Panc1 (cell line): ENCODE data around the gene AGBL2. TPM values are rescaled to one million over a fixed set of nuclear protein-coding genes. Genes with fewer than 3 reads are reported as not detected.

Experiments used
- ATAC-seq: fragments of 200-7000 bp; cut with Tn5 transposase; 2 replicates; pipeline ENCODE4 v1.9.1; 2020; ENCODE audit warnings: mild to moderate bottlenecking, moderate library complexity
- BruUV-seq: library from RNA; stranded (reverse); fragments of 400-500 nt; replicated peaks from 2 replicates; lab custom pipeline; 2021; lab: Mats Ljungman, UMichigan
- CTCF ChIA-PET: fragments of 300-600 bp; sonication (Branson Sonifier 250); formaldehyde crosslinking; loops from one replicate; lab custom pipeline; 2022; ENCODE audit warnings: antibody characterized with exemption; lab: Charles Lee
- POLR2A ChIA-PET: fragments of 300-600 bp; sonication (Branson Sonifier 250); formaldehyde crosslinking; loops from one replicate; lab custom pipeline; 2022; ENCODE audit warnings: antibody characterized with exemption; lab: Charles Lee
- DNase-seq: peaks from one replicate; pipeline ENCODE4 v3.0.0-alpha.2; 2010; ENCODE audit warnings: low read depth, low spot score
- H3K27ac ChIP-seq: 2 replicates; pipeline ENCODE4 v1.5.1; 2011; ENCODE audit warnings: mild to moderate bottlenecking, low read length, inconsistent platforms
- H3K27me3 ChIP-seq: fragments of 200-500 bp; sonication (Bioruptor generic); 2 replicates; pipeline ENCODE4 v1.6.0; 2014; ENCODE audit warnings: low read length, inconsistent platforms; ENCODE audit not compliant: control insufficient read depth, insufficient read depth
- H3K36me3 ChIP-seq: fragments of 200-500 bp; sonication (Bioruptor generic); 2 replicates; pipeline ENCODE4 v1.5.1; 2014; ENCODE audit warnings: inconsistent platforms, mild to moderate bottlenecking, low read length, moderate library complexity; ENCODE audit not compliant: control insufficient read depth, insufficient read depth
- H3K4me1 ChIP-seq: 2 replicates; pipeline ENCODE4 v1.5.1; 2011; ENCODE audit warnings: inconsistent platforms, mild to moderate bottlenecking, low read length, moderate library complexity; ENCODE audit not compliant: control insufficient read depth, insufficient read depth
- H3K4me3 ChIP-seq, 2 experiments: 2 replicates each; pipeline ENCODE4 v1.5.1; 2011 to 2012; ENCODE audit warnings: low read depth in 2 of 2, low read length in 2 of 2, mild to moderate bottlenecking in 2 of 2, inconsistent platforms in 1 of 2, moderate library complexity in 1 of 2
- H3K9me3 ChIP-seq: fragments of 200-500 bp; sonication (Bioruptor generic); 2 replicates; pipeline ENCODE4 v1.5.1; 2014; ENCODE audit warnings: low read depth, mild to moderate bottlenecking, inconsistent platforms, low read length, moderate library complexity; ENCODE audit not compliant: control insufficient read depth, insufficient read depth
- POLR2AphosphoS5 ChIP-seq: IDR thresholded peaks from 2 replicates; pipeline ENCODE4 v1.6.1; 2012; ENCODE audit warnings: mild to moderate bottlenecking, low read depth, low read length, moderate library complexity
- SIN3A ChIP-seq: IDR thresholded peaks from 2 replicates; pipeline ENCODE4 v1.6.1; 2012; ENCODE audit warnings: low read depth, mild to moderate bottlenecking, low read length, moderate library complexity, borderline replicate concordance; ENCODE audit not compliant: insufficient read depth
- TCF7L2 ChIP-seq: IDR thresholded peaks from 2 replicates; pipeline ENCODE4 v1.6.1; 2011; ENCODE audit warnings: mild to moderate bottlenecking, low read depth, low read length, inconsistent platforms
- in situ Hi-C: cut with HindIII; loops from 2 replicates; pipeline ENCODE4 v1.10.0; 2016; ENCODE audit warnings: low sequenced_read_pairs, low pct_unique_long_range_greater_than_20kb
- intact Hi-C: fragments of 100-400 bp; cut with micrococcal nuclease; formaldehyde crosslinking; loops from one replicate; pipeline ENCODE4 v1.10.0; 2022; ENCODE audit not compliant: unreplicated experiment
- total RNA-seq: library from RNA; stranded (reverse); gene quantifications from one replicate; pipeline ENCODE4 v1.2.1, GENCODE V29; 2021; ENCODE audit not compliant: unreplicated experiment
- TF ChIP-seq, protein P1 (sequence below), 2 experiments: IDR thresholded peaks; 2 replicates each; pipeline ENCODE4 v1.6.1; 2011 to 2012; ENCODE audit warnings: low read depth in 2 of 2, control low read depth in 1 of 2, low read length in 1 of 2, mild to moderate bottlenecking in 1 of 2, moderate library complexity in 1 of 2; ENCODE audit not compliant: insufficient read depth in 1 of 2
- TF ChIP-seq, protein P2 (sequence below): fragments of 450-650 bp; IDR thresholded peaks from 2 replicates; pipeline ENCODE4 v1.5.1; 2017; ENCODE audit warnings: mild to moderate bottlenecking

The AGBL2 gene
- total RNA-seq, 1 experiment from 2014 or later, result 6.8 TPM

- no peaks in the 10 kb centered on the region for H3K27me3 ChIP-seq
- ATAC-seq, result no peak
- intact Hi-C loops (no loop called here), in situ Hi-C loops (no loop called here)
- H3K9me3 ChIP-seq, result no peaks in the 10 kb centered on the region
- no peak for DNase-seq
- TF ChIP-seq POLR2AphosphoS5 (no peak), SIN3A (no peak), TCF7L2 (no peak)
- TF ChIP-seq, protein P1, sequence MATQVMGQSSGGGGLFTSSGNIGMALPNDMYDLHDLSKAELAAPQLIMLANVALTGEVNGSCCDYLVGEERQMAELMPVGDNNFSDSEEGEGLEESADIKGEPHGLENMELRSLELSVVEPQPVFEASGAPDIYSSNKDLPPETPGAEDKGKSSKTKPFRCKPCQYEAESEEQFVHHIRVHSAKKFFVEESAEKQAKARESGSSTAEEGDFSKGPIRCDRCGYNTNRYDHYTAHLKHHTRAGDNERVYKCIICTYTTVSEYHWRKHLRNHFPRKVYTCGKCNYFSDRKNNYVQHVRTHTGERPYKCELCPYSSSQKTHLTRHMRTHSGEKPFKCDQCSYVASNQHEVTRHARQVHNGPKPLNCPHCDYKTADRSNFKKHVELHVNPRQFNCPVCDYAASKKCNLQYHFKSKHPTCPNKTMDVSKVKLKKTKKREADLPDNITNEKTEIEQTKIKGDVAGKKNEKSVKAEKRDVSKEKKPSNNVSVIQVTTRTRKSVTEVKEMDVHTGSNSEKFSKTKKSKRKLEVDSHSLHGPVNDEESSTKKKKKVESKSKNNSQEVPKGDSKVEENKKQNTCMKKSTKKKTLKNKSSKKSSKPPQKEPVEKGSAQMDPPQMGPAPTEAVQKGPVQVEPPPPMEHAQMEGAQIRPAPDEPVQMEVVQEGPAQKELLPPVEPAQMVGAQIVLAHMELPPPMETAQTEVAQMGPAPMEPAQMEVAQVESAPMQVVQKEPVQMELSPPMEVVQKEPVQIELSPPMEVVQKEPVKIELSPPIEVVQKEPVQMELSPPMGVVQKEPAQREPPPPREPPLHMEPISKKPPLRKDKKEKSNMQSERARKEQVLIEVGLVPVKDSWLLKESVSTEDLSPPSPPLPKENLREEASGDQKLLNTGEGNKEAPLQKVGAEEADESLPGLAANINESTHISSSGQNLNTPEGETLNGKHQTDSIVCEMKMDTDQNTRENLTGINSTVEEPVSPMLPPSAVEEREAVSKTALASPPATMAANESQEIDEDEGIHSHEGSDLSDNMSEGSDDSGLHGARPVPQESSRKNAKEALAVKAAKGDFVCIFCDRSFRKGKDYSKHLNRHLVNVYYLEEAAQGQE (IDR thresholded peaks at IDR 0.05; ENCODE audit: insufficient read depth in 1 of 2, low read depth in 2 of 2, low read length in 1 of 2), result no peak
- TF ChIP-seq, protein P2, sequence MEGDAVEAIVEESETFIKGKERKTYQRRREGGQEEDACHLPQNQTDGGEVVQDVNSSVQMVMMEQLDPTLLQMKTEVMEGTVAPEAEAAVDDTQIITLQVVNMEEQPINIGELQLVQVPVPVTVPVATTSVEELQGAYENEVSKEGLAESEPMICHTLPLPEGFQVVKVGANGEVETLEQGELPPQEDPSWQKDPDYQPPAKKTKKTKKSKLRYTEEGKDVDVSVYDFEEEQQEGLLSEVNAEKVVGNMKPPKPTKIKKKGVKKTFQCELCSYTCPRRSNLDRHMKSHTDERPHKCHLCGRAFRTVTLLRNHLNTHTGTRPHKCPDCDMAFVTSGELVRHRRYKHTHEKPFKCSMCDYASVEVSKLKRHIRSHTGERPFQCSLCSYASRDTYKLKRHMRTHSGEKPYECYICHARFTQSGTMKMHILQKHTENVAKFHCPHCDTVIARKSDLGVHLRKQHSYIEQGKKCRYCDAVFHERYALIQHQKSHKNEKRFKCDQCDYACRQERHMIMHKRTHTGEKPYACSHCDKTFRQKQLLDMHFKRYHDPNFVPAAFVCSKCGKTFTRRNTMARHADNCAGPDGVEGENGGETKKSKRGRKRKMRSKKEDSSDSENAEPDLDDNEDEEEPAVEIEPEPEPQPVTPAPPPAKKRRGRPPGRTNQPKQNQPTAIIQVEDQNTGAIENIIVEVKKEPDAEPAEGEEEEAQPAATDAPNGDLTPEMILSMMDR, result no peak
- no peak overlapping the region for H3K4me3 ChIP-seq
- ChIA-PET POLR2A (interaction anchor here (0.7 kb wide), 1 partner anchor 116 kb away, joined by 13 read pairs; no protein-coding TSS in a partner anchor), CTCF (no interaction called here)
- H3K4me1 ChIP-seq, result no peaks in the 10 kb centered on the region
- H3K27ac ChIP-seq, result no peak overlapping the region
- no peaks in the 10 kb centered on the region for H3K36me3 ChIP-seq
- no TSS peak for BruUV-seq
Measured at GRCh38 chr11:47649276-47649675, 65.9 kb downstream of the AGBL2 start.

GRCh38 chr11:47646019-47646418 is 69.2 kb downstream of the AGBL2 start:
- ATAC-seq (no peak), DNase-seq (no peak)
- no TSS peak for BruUV-seq
- Histone ChIP-seq H3K4me3 (no peak overlapping the region), H3K36me3 (no peaks in the 10 kb centered on the region; the same call in 1 of the 2 replicates), H3K9me3 (no peaks in the 10 kb centered on the region), H3K27ac (no peak overlapping the region), H3K27me3 (no peaks in the 10 kb centered on the region), H3K4me1 (peaks cover 7% of the 10 kb centered on the region; the same call in 1 of the 2 replicates)
- in situ Hi-C loops, result no loop called here
- ChIA-PET CTCF (no interaction called here), POLR2A (no interaction called here)
- TF ChIP-seq, protein P1 (IDR thresholded peaks at IDR 0.05; ENCODE audit: insufficient read depth in 1 of 2, low read depth in 2 of 2, low read length in 1 of 2), result no peak
- no peak for TF ChIP-seq SIN3A
- TF ChIP-seq, protein P2, result no peak
- no peak for TF ChIP-seq POLR2AphosphoS5
- no peak for TF ChIP-seq TCF7L2
- intact Hi-C loops, result no loop called here
